Measurements from ENCODE around the gene LPGAT1.

The LPGAT1 gene

DNA sequence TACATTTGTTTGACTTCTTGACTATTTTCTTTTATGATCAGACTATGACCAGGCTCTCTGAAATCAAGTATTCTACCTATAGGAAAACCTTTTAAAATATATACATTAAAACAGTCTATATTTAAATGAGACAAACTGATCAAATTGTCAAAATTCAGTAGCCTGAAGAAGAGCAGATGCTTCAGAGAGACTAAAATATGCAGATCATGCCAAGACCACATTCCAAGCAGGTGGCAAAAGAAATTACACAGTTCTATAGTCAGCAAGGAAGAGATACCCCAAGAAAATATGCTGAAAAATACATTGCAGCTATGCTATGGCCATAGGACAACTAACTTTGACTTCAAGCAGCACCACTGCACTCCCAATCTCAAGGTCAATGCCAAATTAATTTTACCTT lies 3.5 kb downstream of the LPGAT1 start:
- no peak for DNase-seq

- no peak for DNase-seq
Observed at GRCh38 chr1:211825980-211826379, 4.6 kb downstream of the LPGAT1 start.

DNA sequence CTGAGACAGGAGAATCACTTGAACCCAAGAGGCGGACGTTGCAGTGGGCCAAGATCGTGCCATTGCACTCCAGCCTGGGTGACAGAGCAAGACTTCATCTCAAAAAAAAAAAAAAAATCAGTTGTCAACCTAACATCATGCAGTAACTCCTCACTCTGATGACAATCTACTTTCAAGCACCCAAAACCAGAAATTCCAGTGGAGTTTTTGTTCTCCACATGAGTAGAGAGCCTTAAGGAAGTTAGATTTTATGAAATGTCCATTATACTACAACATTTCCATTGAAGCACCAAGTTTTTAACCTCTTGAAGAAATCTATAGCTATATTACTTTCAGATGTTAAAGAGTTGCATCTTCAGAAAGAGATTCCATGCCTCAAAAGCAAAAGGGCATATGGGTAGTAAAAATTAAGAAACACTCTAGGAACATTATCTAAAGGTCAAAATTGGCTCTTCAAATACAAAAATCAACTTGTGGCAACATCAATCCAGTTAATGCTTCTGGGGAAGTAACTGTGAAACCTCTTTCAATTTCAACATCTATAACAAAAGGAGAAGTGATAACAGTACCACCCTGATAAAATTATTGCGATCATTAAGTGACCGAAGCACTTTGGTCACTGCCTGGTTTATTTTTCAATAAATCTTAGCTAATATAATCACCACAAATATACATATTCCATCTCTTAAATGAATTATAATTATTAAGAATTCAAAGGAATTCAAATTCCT lies 7.7 kb downstream of the LPGAT1 start:
- DNase-seq, result no peak

GRCh38 chr1:211816586-211816985 lies 14.0 kb downstream of the LPGAT1 start:
- DNase-seq, result no peak

- no peak for DNase-seq
Observed at GRCh38 chr1:211814313-211814712, 16.2 kb downstream of the LPGAT1 start.

GRCh38 chr1:211813590-211813989 lies 17.0 kb downstream of the LPGAT1 start:
- DNase-seq, result no peak

DNA sequence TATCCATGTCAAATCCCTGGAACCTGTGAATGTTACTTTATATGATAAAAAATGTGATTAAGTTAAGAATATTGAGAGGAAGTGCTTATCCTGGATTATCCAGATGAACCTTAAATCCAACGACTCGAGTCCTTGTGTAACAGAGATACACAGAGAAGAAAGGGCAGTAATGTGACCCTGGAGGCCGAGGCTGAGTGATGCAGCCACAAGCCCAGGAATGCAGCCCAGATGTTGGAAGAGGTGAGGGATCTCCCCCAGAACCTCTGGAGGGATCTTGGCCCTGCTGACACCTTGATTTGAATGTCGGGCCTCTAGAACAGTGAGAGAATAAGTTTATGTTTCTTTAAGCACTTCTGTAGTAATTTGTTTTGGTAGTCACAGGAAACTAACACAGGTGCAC lies 18.0 kb downstream of the LPGAT1 start:
- DNase-seq, result no peak

GRCh38 chr1:211811848-211812247 lies 18.7 kb downstream of the LPGAT1 start:
- no peak for DNase-seq

GRCh38 chr1:211811126-211811525 lies 19.4 kb downstream of the LPGAT1 start:
- no peak for DNase-seq

DNA sequence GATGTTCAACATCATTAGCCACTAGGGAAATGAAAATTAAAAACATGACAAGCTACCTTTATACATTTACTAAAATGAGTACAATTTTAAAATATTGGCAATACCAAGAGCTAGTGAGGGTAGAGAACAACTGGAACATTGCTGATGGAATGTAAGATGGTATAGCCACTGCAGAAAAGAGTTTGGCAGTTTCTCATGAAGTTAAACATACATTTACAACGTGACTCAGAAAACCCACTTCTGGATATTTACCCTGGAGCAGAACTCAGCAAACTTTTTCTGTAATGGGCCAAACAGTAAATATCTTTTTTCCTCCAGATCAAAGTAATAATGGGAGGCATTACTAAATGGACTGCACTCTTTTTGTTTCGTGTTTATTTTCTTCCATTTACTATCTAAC lies 22.1 kb downstream of the LPGAT1 start:
- DNase-seq, result no peak

DNA sequence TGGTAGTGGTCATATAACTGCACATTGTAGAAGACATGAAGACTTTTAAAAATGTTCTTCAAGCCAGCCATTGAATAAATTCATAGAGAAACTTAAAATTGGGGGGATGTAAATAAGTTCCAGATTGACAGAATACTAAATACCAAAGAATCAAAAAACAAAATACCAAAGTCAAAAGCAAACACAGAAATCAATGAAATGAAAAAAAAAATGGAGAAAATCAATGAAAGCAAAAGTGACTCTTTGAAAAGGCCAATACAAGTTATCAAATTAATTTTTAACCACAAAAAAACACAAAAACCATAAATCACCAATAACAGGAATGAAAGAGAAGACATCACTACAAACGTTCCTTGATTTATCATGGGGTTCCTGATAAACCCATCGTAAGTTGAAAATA lies 25.6 kb downstream of the LPGAT1 start:
- DNase-seq, result no peak

- no peak for DNase-seq
Observed at GRCh38 chr1:211800925-211801607, 29.5 kb downstream of the LPGAT1 start.

DNA sequence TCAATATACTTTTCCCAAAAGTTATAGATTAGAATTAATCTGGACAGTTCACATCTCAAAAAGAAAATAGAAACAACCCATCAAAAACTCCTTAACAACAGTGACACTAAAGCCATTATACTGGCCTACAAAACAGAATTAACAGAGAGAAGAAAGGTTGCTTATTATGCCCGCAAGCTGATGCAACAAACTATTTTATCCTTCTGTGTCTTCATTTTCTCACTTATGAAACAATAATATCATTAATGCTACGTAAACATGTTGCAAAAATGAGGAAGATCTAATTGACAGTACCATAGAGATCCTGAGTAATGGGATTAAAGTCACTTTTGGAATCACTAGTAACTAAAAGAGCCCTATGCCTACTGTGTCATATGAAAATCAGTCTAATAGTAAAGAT lies 32.6 kb downstream of the LPGAT1 start:
- DNase-seq, result no peak

DNA sequence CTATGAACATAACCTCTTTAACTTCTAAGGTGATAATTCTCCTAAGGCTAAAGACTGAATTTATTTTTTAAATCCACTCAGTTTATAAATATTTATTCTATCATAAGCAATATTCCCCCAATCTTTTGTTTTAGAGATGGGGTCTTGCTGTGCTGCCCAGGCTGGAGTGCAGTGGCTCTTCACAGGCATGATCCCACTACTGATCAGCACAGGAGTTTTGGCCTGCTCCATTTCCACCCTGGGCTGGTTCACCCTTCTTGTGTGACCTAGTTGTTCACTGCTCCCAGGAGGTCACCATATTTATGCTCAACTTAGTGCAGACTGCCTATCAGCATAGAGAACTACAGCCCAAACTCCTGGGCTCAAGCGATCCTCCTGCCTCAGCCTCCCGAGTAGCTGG lies 38.6 kb downstream of the LPGAT1 start:
- DNase-seq, result no peak

- no peak for DNase-seq
Observed at GRCh38 chr1:211789641-211790464, 40.7 kb downstream of the LPGAT1 start.

DNA sequence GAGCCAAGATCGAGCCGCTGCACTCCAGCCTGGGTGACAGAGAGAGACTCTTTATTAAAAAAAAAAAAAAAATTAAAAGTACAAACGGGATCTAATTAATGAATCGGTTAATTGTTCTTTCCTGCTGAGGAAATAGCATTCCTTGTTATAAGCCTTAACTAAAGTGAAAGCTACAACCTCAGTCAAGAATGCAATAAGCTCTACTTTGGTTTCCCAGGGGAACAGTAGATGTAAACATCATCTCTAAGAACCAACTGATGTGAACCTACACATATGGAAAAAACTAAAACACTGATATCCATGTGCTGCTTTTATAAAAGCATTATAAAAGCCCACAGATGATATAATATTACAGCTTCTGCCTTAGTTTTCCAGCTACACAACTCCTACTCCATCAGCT lies 41.9 kb downstream of the LPGAT1 start:
- DNase-seq, result no peak

- DNase-seq, result no peak
Observed at GRCh38 chr1:211783897-211784296, 46.7 kb downstream of the LPGAT1 start.

GRCh38 chr1:211783266-211783665 lies 47.3 kb downstream of the LPGAT1 start:
- DNase-seq, result no peak

GRCh38 chr1:211781260-211781659 lies 49.3 kb downstream of the LPGAT1 start:
- DNase-seq, result no peak

DNA sequence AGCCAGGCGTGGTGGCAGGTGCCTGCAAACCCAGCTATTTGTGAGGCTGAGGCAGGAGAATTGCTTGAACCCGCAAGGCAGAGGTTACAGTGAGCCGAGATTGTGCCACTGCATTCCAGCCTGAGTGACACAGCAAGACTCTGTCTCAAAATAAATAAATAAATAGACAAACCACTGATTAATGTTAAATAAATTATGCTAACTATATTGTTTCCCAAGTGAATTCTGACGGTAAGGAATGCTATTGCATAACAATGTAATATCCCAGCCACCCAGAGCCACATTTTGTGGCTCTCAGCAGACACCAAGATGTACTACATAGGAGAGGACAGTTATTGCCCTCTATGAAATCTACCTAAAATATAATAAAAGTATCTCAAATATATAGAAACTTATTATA lies 55.4 kb downstream of the LPGAT1 start:
- DNase-seq, result no peak

DNA sequence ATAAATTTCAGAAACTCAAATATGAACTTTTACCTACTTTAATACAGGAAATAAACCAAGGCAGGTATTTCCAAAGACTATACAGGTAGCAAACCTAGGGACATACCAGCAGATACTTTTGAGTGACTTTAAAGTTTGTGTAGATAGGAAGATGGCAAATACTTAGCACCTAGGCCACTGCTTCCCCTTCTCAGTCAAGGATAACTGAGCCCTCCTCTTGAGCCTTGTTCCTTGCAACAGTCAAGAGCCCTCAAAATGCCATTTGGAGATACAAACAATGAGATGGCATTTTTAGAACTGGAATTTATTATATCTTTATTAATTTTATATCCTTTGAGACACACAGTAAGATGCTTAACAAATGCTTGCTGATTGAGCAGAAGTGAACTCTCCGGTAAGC lies 65.9 kb downstream of the LPGAT1 start:
- DNase-seq, result no peak

- DNase-seq, result no peak
Observed at GRCh38 chr1:211762206-211762605, 68.4 kb downstream of the LPGAT1 start.

DNA sequence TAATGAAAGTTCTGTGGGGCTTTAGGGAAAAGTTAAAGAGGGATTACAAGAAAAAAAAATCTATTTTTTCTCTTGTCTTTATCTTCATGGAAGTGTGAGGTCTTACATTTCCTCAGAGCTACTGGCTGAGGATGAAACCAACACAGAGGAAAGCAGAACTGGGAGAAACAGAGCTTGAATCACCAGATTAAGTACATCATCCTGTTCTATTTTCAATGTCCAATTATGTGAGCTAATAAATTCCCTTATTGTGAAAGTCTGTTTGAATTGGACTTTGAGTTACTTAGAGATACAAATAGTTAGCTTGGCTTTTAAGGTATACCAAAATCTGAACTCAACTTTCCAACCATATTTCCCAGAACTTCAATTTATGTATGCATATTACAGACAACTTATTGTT lies 69.2 kb downstream of the LPGAT1 start:
- DNase-seq, result no peak

DNA sequence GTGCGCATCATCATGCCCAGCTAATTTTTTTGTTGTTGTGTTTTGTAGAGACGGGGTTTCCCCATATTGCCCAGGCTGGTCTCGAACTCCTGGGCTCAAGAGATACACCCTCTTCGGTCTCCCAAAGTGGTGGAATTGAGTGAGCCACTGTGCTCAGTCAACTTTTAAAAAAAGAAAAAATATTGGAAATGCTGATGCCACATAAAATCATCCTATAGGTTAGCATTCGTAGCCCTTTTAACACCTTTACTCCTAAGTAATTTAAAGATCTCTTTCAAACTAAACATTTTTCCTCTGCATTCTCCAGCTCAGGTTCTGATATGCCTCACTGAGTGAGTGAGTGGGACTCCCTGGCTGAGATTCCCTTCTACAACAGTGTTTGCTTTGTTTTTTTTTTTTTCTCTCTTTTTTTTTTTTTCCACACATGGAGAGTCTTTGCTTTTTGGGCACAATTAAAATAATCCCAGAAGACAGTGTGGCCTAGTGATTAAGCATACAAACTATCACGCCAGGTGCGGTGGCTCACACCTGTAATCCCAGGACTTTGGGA lies 74.0 kb downstream of the LPGAT1 start:
- no peak for DNase-seq

Measured in activated CD8-positive, alpha-beta memory T cell treated with anti-CD3 and anti-CD28 coated beads for 24 hours (primary cell).